HG03139 (cell line): ENCODE data around the gene HSD17B7.
"Not testable (repeated sequence)": the region's sequence is repeated elsewhere in the genome, so short reads cannot be mapped to it uniquely, and the experiment has no call there.

Experiments
- ATAC-seq: cut with Tn5 transposase; IDR thresholded peaks from one replicate; pipeline ENCODE4 v1.9.1; 2021; ENCODE audit not compliant: unreplicated experiment

HSD17B7 gene

GRCh38 chr1:162790303-162790984 is at the start of gene HSD17B7:
HSD17B7 (plus strand) TSS chr1:162790702; CDS start chr1:162790801, 99 bp downstream.
- ATAC-seq, result peak; percentile 100

- no peak for ATAC-seq
These were observed 49.7 kb upstream of the HSD17B7 start for GRCh38 chr1:162740755-162741154.

GRCh38 chr1:162741574-162741973 is 48.9 kb upstream of the HSD17B7 start:
- no peak for ATAC-seq

- not testable (repeated sequence) for ATAC-seq
These were observed 44.1 kb upstream of the HSD17B7 start for GRCh38 chr1:162746264-162746942.

GRCh38 chr1:162753001-162753658 is 37.4 kb upstream of the HSD17B7 start:
- ATAC-seq, result no peak

GRCh38 chr1:162753998-162754585 is 36.4 kb upstream of the HSD17B7 start:
- ATAC-seq, result no peak

GRCh38 chr1:162755306-162755705 is 35.2 kb upstream of the HSD17B7 start:
- ATAC-seq, result no peak

- ATAC-seq, result no peak
These were observed 34.0 kb upstream of the HSD17B7 start for GRCh38 chr1:162756523-162756922.

- no peak for ATAC-seq
These were observed 33.0 kb upstream of the HSD17B7 start for GRCh38 chr1:162757476-162757875.

GRCh38 chr1:162765788-162766187 is 24.7 kb upstream of the HSD17B7 start:
- no peak for ATAC-seq

GRCh38 chr1:162772571-162773154 is 17.8 kb upstream of the HSD17B7 start:
- ATAC-seq, result no peak

- ATAC-seq, result no peak
These were observed 16.5 kb upstream of the HSD17B7 start for GRCh38 chr1:162774007-162774406.

- no peak for ATAC-seq
These were observed 11.5 kb upstream of the HSD17B7 start for GRCh38 chr1:162779043-162779442.

- ATAC-seq, result no peak
These were observed 7.8 kb upstream of the HSD17B7 start for GRCh38 chr1:162782671-162783070.

- ATAC-seq, result not testable (repeated sequence)
These were observed 5.6 kb upstream of the HSD17B7 start for GRCh38 chr1:162784926-162785325.

GRCh38 chr1:162788783-162789182 is 1.7 kb upstream of the HSD17B7 start:
- not testable (repeated sequence) for ATAC-seq

- ATAC-seq, result not testable (repeated sequence)
These were observed 469 bp downstream of the HSD17B7 start for GRCh38 chr1:162790985-162791357.

- not testable (repeated sequence) for ATAC-seq
These were observed 3.8 kb downstream of the HSD17B7 start for GRCh38 chr1:162794284-162794683.

- ATAC-seq, result not testable (repeated sequence)
These were observed 6.2 kb downstream of the HSD17B7 start for GRCh38 chr1:162796617-162797279.

- ATAC-seq, result not testable (repeated sequence)
These were observed 9.7 kb downstream of the HSD17B7 start for GRCh38 chr1:162799995-162800830.
